Measurements from ENCODE around the gene CDK19. TPM values are rescaled to one million over a fixed set of nuclear protein-coding genes. Genes with fewer than 3 reads are reported as not detected.
A peak's percentile ranks its signal among the peaks of the same experiment; 100 is the strongest.

CDK19 gene
- total RNA-seq, 1 donor, result 17.8 TPM

- TF ChIP-seq, protein P1, sequence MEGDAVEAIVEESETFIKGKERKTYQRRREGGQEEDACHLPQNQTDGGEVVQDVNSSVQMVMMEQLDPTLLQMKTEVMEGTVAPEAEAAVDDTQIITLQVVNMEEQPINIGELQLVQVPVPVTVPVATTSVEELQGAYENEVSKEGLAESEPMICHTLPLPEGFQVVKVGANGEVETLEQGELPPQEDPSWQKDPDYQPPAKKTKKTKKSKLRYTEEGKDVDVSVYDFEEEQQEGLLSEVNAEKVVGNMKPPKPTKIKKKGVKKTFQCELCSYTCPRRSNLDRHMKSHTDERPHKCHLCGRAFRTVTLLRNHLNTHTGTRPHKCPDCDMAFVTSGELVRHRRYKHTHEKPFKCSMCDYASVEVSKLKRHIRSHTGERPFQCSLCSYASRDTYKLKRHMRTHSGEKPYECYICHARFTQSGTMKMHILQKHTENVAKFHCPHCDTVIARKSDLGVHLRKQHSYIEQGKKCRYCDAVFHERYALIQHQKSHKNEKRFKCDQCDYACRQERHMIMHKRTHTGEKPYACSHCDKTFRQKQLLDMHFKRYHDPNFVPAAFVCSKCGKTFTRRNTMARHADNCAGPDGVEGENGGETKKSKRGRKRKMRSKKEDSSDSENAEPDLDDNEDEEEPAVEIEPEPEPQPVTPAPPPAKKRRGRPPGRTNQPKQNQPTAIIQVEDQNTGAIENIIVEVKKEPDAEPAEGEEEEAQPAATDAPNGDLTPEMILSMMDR (IDR thresholded peaks at IDR 0.05; ENCODE audit: insufficient read depth, low read length), result no peak
- DNase-seq (ENCODE audit: low read depth), result peak; percentile 46
- H3K4me3 ChIP-seq (ENCODE audit: low read depth, low read length), result no peak overlapping the region
Observed at GRCh38 chr6:110828396-110828795, 13.1 kb upstream of the CDK19 start.

- TF ChIP-seq, protein P1 (IDR thresholded peaks at IDR 0.05; ENCODE audit: insufficient read depth, low read length), result no peak
- H3K4me3 ChIP-seq (ENCODE audit: low read depth, low read length), result no peak overlapping the region
- peak; percentile 2 for DNase-seq (ENCODE audit: low read depth)
Observed at GRCh38 chr6:110826236-110827129, 11.2 kb upstream of the CDK19 start.

- DNase-seq (ENCODE audit: low read depth), result peak; percentile 40
- no peak overlapping the region for H3K4me3 ChIP-seq (ENCODE audit: low read depth, low read length)
- TF ChIP-seq, protein P1 (IDR thresholded peaks at IDR 0.05; ENCODE audit: insufficient read depth, low read length), result no peak
Observed at GRCh38 chr6:110823146-110823545, 7.9 kb upstream of the CDK19 start.

- H3K4me3 ChIP-seq (ENCODE audit: low read depth, low read length), result no peak overlapping the region
- TF ChIP-seq, protein P1 (IDR thresholded peaks at IDR 0.05; ENCODE audit: insufficient read depth, low read length), result no peak
- peak; percentile 90 for DNase-seq (ENCODE audit: low read depth)
Observed at GRCh38 chr6:110822249-110822648, 7.0 kb upstream of the CDK19 start.

DNA sequence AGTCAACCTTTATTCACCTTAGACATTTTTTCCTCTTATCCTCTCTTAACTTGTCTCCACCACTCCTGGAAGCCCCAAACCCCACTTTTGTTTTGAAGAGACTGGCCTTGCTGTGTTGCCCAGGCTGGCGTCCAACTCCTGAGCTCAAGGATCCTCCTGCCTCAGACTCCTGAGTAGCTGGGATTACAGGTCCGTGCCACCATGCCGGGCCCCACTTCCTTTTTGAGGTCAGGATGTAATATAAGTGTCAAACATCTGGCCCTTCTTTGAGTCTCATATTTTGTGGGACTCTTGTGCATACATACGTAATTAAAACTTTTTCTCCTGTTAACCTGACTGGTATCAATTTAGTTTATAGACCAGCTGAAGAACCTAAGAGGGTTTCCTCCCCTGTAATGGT, 1.4 kb upstream of the CDK19 start:
- H3K4me3 ChIP-seq (ENCODE audit: low read depth, low read length), result no peak overlapping the region
- DNase-seq (ENCODE audit: low read depth), result no peak
- TF ChIP-seq, protein P1 (IDR thresholded peaks at IDR 0.05; ENCODE audit: insufficient read depth, low read length), result no peak

GRCh38 chr6:110815015-110815410, 256 bp downstream of the CDK19 start:
- TF ChIP-seq, protein P1 (IDR thresholded peaks at IDR 0.05; ENCODE audit: insufficient read depth, low read length), result no peak
- no peak for DNase-seq (ENCODE audit: low read depth)
- peak overlapping the region; percentile 92 for H3K4me3 ChIP-seq (ENCODE audit: low read depth, low read length)
